ENCODE results near the gene ORC5.

ORC5 gene

GRCh38 chr7:104207731-104208420, at the start of gene ORC5 (continued):
- TF ChIP-seq SCRT1 (tag by site-specific recombination; IDR thresholded peaks at IDR 0.05; ENCODE audit: borderline replicate concordance) (no peak), ZNF280D (tag by site-specific recombination; IDR thresholded peaks at IDR 0.05) (no peak), SP3 (tag by site-specific recombination; IDR thresholded peaks at IDR 0.05) (peak; percentile 77), ZNF324 (tag by site-specific recombination; IDR thresholded peaks at IDR 0.05) (0 out of 2 replicates have a peak, but pooled peaks have one; percentile 17), ZBTB11 (tag by site-specific recombination; conservative IDR thresholded peaks at IDR 0.05; ENCODE audit: low read depth) (0 out of 2 replicates have a peak, but pooled peaks have one; percentile 12), ZNF518A (tag by site-specific recombination; conservative IDR thresholded peaks at IDR 0.05; ENCODE audit: low read depth) (peak; percentile 89), ZEB2 (tag by site-specific recombination; IDR thresholded peaks at IDR 0.05) (peak; percentile 47), REPIN1 (tag by site-specific recombination; IDR thresholded peaks at IDR 0.05; ENCODE audit: low read depth) (0 out of 2 replicates have a peak, but pooled peaks have one; percentile 36), KLF17 (tag by site-specific recombination; IDR thresholded peaks at IDR 0.05) (0 out of 2 replicates have a peak, but pooled peaks have one; percentile 44), SP2 (tag by site-specific recombination; IDR thresholded peaks at IDR 0.05) (peak; percentile 61), ZNF280C (tag by site-specific recombination; IDR thresholded peaks at IDR 0.05) (no peak), ZNF24 (tag by site-specific recombination; IDR thresholded peaks at IDR 0.05) (peak; percentile 62; the same call in 1 of the 2 replicates), ZNF843 (tag by site-specific recombination; IDR thresholded peaks at IDR 0.05) (peak; percentile 65; the same call in 1 of the 2 replicates), ZNF394 (tag by site-specific recombination; IDR thresholded peaks at IDR 0.05; ENCODE audit: borderline replicate concordance) (0 out of 2 replicates have a peak, but pooled peaks have one; percentile 20), ZNF2 (tag by site-specific recombination; IDR thresholded peaks at IDR 0.05) (peak; percentile 60; the same call in 1 of the 2 replicates), ZNF449 (tag by site-specific recombination; IDR thresholded peaks at IDR 0.05) (0 out of 2 replicates have a peak, but pooled peaks have one; percentile 13), ZNF133 (tag by site-specific recombination; IDR thresholded peaks at IDR 0.05) (no peak), ZXDB (tag by site-specific recombination; IDR thresholded peaks at IDR 0.05) (peak; percentile 73)

All from HEK293 (cell line).